Globus pallidus (tissue), 1 donor: ENCODE results near the gene NUDT3.
"Not testable (repeated sequence)": the region's sequence is repeated elsewhere in the genome, so short reads cannot be mapped to it uniquely, and the experiment has no call there.

Source experiments
- DNase-seq: peaks from one replicate; pipeline ENCODE4 v3.0.0-alpha.2; 2015; ENCODE audit warnings: low spot score

The NUDT3 gene

DNA sequence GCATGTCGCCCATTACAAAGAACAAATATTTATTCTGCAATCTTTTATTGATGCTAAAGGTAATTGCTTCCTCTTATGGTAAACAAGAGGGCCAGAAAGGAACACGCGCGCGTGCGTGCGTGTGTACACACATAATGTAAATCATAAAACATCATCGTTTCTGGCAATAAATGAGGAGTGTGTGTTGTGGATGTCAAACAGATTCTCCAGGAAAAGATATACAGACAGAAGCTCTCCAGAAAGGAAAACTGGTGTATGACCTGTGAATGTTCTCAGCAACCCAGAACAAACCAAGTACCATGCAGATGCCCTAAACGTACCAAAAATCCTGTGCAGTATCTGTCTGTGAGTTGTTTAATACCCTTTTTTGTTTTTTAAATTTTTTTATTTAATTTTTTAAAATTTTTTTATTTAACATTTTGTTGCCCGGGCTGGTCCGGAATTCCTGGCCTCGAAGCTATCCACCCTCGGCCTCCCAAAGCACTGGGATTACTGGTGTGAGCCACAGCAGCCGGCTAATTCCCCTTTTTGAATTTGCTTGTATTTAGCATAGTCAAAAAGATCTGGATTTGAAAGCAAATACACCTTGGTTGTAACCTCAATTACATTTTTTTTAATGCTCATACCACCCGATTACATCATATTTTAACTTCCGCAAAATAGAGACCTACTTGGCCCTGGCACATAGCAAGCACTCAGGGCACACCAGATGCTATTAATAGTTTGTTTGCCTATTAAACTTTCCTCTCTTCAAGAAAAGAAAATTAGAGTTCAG lies 909 bp upstream of the NUDT3 start:
- DNase-seq, result no peak

DNA sequence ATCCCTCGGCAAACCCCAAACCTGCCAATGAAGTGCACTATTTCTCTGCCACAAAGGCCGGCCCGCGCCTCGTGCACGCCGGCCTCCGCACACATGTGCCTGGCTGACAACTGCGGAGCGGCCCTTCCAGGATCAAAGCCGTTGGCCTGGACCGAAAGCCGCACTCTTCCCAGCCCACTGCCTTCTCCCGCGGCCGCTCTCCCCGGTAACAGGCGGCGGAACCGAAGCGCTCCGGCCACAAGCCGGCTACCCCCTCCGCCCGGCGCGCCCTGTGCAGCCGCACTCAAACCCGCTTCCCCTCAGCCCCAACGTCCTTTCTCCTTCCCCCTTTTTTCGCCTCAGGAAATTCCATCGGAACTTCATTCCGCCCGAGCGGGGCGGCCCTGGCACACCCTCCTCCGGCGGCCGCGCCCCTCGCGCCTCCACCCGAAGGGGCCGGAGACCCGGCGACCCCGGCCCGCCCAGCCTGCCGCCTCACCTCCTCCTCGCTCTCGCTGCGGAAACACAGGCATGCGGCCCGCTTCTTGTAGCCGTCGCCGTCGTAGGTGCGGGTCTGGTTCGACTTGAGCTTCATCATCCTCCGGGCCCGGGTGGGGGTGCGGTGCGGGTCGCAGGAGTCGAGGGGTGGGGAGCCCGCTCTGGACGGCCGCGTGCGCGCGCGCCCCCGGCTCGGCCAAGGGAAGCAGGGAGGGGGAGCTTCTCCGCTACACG lies 528 bp downstream of the NUDT3 start:
- peak; percentile 41 for DNase-seq

DNA sequence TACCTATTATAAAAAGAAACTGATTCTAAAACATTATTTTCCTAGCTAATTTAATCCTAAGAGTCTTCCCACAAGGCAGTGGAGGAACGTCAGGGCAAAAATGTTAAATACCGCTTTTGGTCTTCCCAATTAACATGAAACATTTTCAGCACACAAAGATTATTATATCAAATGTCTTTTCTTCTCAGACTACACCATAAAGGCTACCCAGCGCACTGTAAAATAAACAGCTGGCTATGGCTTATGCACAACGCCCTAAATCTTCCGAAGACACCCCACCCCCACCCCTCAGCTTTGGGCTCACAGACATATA lies 1.0 kb downstream of the NUDT3 start:
- peak; percentile 22 for DNase-seq

DNA sequence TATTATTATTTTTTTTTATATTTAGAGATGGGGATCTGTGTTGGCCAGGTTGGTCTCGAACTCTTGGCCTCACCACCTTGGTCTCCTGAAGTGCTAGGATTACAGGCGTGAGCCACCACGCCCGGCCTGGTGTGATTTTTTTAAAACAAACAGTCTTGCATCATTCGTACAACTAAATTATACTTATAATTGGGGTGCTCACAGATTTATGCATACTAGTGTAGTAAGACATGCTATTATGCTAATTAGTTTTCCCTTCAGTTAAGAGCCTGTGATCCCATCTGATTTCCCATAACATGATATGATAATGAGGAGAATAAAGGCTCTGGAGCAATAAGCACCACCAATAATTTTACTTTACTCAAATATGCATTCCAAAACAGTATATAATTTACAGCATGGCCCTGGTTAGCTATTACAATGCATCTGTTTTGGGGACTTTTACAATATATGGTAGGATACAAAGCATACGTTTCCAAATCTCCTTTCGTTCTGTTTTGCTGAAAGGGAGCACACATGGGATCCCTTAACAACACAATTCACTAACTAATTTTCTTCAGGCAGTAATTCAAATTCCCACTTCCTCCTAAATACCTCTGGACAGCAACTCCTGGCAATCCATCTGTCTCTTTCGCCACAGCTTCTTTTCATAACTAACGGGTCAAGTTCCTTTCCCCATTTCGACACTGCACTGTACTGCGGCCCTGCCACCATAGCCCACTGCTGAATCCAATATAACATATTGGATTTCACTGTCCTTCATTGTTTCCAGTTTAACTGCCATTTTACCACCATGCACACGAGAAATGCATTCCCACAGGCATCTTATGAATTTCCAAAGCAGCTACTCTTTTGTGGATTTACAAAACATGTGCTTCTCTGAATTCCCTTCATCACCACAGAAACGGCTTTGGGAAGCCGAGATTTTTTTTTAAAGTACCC lies 1.7 kb downstream of the NUDT3 start:
- DNase-seq, result peak; percentile 51

DNA sequence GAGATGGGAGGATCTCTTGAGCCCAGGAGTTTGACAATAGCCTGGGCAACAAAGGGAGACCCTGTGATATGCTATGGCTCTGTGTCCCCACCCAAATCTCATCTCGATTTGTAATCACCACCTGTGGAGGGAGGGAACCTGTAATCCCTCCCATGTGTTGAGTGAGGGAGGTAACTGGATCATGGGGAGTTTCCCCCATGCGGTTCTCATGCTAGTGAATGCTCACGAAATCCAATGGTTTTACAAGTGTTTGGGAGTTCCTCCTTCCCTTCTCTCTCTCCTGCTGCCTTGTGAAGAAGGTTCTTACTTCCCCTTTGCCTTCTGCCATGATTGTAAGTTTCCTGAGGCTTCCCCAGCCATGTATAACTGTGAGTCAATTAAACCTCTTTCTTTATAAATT lies 3.4 kb downstream of the NUDT3 start:
- DNase-seq, result no peak

DNA sequence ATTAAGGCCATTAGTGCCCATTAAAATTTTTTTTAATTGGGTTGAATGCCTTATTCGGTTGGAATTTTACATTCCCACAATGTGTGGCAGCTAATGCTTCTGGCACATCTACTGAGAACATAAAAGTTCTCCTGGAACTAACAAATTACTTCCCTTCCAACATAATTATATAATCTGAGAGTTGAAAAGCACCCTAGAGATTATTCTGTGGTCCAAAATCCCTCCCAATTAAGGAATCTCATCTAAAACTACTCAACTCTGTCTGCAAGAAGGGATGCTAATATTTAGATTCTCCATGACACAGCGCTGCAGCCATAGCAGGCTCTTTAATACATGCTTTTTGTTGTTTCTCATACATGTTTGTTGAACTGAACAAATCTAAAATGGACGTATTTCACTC lies 4.0 kb downstream of the NUDT3 start:
- DNase-seq, result no peak

DNA sequence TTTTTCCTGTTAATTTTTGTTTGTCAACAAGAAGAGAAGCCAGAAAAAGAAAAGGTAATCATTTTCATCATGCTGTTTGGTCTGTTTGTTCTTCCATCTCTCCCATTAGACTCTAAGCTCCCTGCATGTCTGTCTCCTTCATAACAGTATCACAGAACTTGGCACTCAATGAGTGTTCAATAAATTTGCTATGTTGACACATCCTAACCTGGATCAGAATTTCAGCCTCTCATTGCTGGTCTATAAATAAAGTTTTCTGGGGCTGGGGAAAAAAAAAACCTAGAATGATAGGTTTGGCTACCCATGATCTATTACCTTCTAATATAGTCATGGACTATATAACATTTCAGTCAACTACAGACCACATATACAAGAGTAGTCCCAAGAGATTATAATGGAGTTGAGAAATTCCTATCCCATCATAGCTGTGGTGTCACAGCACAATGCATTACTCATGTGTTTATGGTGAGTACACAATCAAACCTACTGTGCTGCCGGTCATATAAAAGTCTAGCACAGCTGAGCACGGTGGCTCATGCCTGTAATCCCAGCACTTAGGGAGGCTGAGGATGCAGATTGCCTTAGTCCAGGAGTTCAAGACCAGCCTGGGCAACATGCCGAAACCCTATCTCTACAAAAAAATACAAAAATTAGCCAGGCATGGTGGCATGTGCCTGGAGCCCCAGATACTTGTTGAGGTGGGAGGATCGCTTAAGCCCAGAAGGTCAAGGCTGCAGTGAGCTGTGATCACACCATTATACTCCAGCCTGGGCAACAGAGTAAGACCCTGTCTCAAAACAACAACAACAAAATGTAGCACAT lies 5.9 kb downstream of the NUDT3 start:
- no peak for DNase-seq

DNA sequence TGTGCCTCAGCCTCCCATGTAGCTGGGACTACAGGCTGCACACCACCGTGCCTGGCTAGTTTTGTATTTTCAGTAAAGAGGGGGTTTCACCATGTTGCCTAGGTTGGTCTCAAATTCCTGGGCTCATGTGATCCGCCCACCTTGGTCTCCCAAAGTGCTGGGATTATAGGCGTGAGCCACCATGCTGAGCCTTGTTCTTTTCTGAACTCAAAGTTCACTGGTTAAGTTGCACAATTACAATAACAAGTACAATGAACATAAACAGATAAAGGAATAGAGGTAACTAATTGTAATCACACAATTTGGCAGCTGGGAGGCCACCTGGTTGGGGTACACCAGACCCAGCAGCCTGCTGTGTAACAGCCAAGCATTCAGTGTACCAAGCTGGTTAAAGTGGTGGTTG lies 6.7 kb downstream of the NUDT3 start:
- no peak for DNase-seq

DNA sequence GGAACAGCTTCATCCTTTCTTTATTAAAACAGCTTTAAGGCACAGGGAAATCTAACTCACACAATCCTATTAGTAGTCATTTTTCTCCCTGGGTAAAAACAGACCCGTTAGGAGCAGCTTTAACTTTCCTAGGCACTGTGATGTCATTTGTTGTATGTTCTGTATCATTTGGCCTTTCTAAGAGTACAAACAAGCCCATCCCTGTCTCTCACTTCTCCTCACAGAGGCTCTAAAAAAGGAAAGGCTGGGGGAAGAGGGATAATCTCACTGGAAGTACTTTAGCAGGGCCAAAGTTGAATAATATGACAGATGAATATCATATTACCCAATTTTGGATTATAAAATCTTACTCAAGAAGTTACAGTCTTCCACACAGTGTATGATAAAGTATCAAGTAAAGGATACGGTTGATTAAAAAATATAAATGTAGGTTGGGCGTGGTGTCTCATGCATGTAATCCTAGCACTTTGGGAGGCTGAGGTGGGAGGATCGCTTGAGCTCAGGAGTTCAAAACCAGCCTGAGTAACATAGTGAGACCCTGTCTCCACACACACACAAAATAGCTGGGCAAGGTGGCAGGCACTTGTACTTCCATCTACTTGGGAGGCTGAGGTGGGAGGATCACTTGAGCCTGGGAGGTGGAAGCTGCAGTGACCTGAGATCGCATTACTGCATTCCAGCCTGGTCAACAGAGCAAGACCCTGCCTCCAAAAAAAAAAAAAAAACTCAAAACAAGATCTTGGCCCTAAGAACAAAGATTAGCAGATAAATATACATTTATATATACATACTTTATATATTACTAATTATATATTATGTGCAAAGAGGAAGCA lies 7.9 kb downstream of the NUDT3 start:
- no peak for DNase-seq

DNA sequence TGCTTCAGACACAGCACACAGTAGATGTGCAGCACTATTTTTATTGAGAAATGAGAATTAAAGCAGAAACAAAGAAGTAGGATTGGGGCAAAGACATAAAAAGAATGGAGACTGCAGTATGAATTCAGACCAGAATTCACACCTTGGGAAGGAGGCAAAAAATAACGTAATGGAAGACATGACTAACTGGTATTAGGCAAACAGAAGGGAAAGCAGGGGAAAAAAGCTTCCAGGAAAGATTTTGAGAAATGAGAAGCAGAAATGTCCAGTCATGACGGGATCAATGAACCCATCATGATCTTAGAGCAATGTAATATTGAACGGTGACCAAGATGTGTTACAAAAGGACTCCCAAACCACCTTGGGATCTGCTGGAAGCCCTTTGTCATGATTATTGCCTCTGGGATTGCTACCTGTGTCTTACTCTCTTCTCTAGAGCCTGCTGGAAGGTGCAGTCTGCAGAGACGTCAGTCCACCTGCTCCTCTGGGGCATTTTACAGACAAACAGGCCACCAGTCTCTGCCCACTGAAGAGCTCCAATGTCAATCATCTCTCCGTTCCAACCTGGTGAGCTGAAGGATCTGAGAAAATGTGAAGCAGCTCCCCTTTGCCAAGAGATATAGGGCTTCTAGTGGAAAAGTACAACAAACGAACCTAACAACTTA lies 8.7 kb downstream of the NUDT3 start:
- DNase-seq, result no peak

DNA sequence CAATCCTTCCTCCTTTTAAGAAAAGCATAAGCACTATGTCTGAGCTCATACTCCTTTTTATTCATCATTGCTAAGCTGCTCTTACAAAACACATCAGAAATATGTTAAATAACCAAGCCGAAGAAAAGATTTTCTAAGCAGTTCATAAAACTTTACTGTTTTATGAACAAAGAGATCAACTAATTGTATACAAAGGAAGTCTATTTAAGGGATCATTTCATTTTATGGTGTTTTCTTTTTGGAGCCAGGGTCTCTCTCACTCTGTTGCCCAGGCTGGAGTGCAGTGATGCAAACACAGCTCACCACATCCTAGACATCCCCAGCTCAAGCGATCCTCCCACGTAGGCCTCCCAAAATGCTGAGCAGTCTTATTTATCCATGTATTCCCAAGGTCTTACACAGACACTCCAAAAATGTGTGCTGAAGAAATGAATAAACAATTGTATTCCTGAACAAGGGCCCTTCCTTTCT lies 9.3 kb downstream of the NUDT3 start:
- DNase-seq, result no peak

DNA sequence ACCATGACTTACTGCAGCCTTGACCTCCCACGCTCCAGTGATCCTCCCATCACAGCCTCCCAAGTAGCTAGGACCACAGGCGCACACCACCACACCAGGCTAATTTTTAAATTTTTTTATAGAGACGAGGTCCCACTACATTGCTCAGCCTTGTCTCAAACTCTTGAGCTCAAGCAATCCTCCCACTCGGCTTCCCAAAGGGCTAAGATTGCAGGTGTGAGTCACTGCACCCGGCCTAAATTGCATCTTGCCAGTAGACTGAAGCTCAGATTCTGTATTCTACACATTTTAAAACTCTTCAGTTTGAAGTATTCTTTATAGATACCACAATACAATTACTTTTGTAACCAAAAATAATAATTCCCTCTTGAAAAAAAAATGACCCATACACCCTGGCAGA lies 11.4 kb downstream of the NUDT3 start:
- no peak for DNase-seq

DNA sequence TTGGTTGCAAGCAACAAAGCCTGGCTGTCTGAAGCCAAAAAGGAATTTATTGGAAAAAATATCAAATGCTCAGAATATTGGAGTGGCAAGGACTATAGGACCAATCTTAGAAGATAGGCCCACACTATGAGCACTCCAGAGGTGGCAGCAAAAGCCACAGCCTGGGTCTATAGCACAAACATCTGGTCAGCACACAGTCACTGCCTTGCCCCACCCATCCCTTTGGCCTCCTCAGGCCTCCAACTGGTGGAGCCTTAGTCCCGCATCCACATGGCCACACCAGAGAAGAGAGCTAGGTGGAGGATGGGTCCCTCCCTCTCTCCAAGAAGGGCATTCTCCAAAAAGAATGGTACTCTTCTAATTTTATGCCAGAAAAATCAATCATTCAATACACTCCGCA lies 14.0 kb downstream of the NUDT3 start:
- no peak for DNase-seq

DNA sequence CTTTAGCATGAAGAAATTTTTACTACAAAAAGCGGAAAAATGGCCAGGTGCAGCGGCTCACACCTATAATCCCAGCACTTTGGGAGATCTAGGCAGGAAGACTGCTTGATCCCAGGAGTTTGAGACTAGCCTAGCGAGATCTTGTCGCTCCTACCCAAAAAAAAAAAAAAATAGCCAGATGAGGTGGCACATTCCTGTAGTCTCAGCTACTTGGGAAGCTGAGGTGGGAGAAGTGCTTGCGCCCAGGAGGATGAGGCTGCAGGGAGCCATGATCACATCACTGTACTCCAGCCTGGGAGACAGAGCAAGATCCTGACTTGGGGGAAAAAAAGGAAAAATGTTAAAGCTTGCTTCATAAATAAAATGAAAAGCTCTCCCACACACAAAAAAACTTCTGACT lies 14.5 kb downstream of the NUDT3 start:
- DNase-seq, result no peak

DNA sequence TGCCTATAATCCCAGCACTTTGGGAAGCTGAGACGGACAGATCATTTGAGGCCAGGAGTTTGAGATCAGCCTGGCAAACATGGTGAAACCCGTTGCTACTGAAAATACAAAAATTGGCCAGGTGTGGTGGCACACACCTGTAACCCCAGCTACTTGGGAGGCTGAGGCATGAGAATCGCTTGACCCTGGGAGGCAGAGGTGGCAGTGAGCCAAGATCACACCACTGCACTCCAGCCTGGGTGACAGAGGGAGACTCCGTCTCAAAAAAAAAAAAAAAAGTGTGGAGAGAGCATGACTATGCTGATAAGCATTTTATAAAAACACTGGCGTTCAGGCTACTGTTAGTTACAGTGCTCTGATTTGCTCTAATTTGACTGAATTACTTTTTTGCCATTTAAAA lies 14.9 kb downstream of the NUDT3 start:
- DNase-seq, result not testable (repeated sequence)

DNA sequence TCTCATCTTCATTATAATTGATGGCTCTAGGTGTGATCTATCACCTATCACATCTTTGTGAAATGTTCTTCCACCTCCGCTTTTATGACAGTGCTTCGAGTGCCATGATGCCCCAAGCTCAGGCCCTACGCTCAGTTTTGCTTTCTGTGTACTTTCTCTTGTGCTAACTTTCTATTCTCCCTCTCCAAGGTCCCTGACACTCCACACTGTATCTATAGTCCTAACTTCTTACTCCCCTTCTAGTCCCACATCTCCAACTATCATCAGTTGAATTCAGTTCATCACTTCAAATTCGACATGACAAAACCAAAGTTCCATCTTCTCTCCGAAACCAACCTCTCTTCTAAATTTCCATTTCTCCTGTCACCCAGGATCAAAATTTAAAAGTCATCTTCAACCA lies 16.6 kb downstream of the NUDT3 start:
- no peak for DNase-seq

DNA sequence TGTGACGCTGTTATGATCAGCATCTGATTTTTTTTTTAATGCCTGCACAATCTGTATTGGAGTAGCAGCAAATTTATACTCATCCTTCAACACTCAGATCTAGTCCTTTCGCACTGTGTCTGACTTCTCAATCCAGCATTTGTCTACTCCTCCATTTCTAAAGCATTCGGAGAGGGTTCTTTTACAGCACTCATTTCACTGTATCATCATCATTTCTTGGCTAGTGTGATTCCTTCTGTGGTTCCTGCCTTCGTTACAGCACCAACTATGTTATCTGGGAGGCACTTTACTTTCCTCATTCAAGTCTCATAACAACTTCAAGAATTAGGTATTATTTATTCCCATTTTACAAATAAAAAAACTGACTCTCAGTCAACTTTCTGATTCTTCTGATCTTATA lies 18.0 kb downstream of the NUDT3 start:
- no peak for DNase-seq

DNA sequence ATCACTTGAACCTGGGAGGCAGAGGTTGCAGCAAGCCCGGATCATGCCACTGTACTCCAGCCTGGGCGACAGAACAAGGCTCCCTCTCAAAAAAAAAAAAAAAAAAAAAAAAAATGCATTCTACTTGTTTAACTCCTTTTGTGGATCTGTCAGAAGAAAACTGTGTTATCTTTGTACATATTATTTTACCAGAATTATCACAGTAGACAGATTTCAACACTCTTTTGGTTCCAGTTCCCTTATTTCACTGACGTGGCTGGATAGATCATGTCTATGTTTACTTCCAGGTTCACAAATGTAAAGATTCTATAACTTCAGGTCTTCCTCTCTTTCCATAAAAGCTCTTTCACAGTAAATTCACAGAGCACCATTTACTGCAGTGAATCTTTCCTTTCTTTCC lies 18.4 kb downstream of the NUDT3 start:
- DNase-seq, result peak; percentile 21

DNA sequence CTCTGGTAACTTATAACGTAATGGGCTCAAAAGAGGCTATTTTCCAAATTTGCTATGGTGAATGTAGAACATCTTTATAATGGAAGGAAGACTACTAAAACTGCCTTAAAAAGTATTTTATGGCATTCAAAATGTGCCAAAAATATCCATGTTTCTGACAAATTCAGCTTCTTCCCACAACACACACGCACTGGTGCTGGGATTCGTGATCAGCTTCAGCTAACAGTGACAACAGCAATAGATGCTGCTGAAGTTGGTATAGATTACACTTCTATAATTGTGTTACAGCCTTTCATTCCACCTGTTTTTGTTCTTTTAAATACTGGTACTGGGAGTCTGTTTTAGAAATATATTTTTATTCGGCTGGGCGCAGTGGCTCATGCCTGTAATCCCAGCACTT lies 19.0 kb downstream of the NUDT3 start:
- DNase-seq, result no peak

DNA sequence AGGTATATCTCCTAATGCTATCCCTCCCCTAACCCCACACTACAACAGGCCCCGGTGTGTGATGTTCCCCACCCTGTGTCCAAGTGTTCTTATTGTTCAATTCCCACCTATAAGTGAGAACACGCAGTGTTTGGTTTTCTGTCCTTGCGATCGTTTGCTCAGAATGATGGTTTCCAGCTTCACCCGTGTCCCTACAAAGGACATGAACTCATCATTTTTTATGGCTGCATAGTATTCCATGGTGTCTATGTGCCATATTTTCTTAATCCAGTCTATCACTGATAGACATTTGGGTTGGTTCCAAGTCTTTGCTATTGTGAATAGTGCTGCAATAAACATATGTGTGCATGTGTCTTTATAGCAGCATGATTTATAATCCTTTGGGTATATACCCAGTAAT lies 20.6 kb downstream of the NUDT3 start:
- not testable (repeated sequence) for DNase-seq
